ENCODE data around the gene DOCK3.
"Not testable (repeated sequence)": the region's sequence is repeated elsewhere in the genome, so short reads cannot be mapped to it uniquely, and the experiment has no call there.

Gene DOCK3

DNA sequence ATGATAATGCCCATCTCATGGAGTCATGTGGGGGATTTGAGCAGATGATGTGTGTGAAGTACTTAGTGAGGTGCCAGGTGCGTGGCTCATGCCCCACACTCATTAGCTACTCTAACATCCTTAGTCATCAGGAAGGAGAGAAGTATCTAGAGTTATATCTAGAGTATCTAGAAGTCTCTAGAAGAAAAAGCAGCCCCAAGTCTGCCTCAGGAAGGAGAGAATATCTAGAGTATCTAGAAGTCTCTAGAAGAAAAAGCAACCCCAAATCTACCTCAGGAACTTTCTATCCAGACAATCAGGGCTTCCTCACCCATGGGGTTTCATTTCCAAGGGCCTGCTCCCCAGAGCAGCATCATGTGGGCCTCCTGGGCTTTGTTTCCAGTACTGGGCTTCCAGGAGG is 24.7 kb upstream of the DOCK3 start:
- no peak for DNase-seq (ENCODE audit: low read depth)

DNA sequence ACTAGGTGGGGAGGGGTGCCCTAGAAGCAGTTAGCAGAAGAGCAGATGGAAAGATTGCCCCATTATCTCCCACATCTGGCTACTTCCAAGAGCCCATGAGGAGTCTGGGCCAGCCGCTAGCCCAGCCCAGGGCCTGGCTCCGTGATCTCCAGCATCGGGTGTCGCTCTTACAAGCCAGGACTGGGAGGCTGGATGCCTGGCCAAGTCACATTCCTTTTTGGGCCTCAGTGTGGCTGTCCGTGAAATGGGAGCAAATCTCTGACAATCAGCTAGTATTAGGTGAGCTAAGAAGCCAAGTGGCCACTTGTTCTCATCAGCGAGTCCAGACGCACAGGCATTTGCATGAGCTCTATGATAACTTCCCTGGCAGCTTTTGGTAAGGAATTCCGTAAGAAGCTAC is 23.3 kb upstream of the DOCK3 start:
- no peak for DNase-seq (ENCODE audit: low read depth)

- no peak for DNase-seq (ENCODE audit: low read depth)
Observed at GRCh38 chr3:50651920-50652529, 22.7 kb upstream of the DOCK3 start.

- peak; percentile 29 for DNase-seq (ENCODE audit: low read depth)
Observed at GRCh38 chr3:50652709-50653108, 22.0 kb upstream of the DOCK3 start.

GRCh38 chr3:50653937-50654595 is 20.7 kb upstream of the DOCK3 start:
- no peak for DNase-seq (ENCODE audit: low read depth)

GRCh38 chr3:50655009-50655830 is 19.5 kb upstream of the DOCK3 start:
- DNase-seq (ENCODE audit: low read depth), result no peak

DNA sequence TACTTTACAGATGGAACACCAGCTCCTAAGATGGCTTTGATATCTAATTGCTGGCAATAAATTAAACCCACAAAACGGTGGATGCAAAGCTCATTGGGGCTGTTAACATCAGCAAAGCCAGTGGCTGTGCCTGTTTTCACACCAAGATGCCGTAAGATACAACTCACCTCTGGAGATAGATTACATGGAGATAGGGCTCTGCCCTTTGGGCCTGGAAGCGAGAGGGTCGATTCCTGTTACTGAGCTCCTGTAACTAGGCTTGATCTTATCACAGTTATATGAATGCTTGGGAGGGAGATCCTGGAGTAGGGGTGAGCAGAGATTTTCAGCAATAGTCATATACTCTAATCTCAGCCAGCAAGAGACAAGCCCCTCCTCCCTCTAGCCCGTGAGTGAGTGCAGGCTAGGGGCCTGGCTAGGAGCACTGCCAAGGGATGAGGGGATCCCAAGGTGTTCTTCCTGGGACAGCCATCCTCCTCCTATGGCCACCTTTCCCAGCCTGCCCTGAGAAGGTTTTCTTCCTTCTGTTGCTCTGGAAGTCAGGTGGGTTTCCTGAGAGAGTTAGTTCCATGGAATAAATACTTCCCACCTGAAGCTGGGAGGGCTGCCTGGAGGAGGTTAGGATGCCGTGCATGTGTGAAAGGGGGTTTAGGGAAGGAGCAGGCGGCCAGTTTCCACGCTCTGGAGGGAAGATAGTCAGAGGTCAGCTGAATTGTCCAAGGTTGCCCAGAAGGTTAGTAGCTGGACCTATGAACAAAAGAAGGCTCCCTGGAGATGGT is 18.1 kb upstream of the DOCK3 start:
- DNase-seq (ENCODE audit: low read depth), result no peak

- DNase-seq (ENCODE audit: low read depth), result no peak
Observed at GRCh38 chr3:50657407-50657806, 17.3 kb upstream of the DOCK3 start.

DNA sequence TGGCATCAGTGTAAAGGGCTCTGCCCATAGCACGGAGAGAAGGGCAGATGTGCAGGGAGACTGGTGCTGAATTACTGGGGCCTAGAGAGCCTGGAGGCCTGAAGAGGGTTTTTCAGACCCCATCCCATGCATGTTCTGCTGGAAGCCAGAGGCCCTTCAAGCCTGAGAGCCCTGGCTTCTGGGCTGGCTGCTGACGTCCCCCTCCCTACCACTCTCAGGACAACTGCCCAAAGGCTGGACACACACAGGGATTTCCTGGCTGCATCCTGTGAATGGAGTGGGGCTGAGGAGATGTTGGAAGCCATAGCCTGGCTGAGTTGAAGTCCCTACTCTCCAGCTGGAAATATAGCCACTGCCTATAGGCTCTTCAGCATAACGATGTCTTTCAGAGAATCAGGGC is 16.9 kb upstream of the DOCK3 start:
- no peak for DNase-seq (ENCODE audit: low read depth)

GRCh38 chr3:50658416-50658815 is 16.3 kb upstream of the DOCK3 start:
- no peak for DNase-seq (ENCODE audit: low read depth)

DNA sequence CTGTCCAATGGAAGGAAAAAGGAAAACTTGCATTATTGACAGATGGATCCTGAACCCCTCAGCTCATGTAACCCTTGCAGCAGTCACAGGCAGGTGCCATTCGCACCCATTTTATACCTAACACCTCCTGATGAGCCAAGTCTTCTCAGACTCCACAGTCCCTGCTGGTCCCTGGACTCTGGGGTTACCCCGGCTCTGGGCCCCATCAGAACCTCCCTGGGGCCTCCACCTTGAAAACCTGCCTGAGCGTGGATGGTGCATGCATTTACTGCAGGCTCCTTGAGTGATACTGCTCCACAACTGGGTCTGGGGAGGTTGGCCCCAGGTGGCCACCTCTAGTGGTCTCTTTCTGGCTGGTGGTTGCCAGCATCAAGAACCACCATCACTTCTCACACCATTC is 15.9 kb upstream of the DOCK3 start:
- no peak for DNase-seq (ENCODE audit: low read depth)

DNA sequence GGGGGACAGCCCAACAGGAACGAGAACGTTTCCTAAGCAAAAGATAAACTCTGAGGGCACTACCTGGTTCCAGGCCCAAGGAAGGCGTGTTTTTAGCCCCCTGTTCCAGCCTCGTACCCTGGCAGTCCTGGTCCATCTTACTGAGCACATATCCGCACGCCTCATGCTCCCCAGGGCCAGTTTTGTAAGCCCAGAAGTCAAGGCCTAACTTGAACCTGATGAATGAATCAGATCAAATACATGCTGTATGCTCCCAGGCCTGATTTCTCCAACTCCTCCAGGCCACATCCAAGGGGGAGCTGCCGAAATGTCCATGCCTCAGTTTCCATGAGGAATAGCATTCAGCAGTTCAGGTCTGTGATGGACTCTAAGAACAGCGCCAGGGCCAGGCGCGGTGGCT is 14.3 kb upstream of the DOCK3 start:
- DNase-seq (ENCODE audit: low read depth), result no peak

GRCh38 chr3:50661321-50661837 is 13.3 kb upstream of the DOCK3 start:
- DNase-seq (ENCODE audit: low read depth), result no peak

GRCh38 chr3:50662408-50662807 is 12.3 kb upstream of the DOCK3 start:
- no peak for DNase-seq (ENCODE audit: low read depth)

DNA sequence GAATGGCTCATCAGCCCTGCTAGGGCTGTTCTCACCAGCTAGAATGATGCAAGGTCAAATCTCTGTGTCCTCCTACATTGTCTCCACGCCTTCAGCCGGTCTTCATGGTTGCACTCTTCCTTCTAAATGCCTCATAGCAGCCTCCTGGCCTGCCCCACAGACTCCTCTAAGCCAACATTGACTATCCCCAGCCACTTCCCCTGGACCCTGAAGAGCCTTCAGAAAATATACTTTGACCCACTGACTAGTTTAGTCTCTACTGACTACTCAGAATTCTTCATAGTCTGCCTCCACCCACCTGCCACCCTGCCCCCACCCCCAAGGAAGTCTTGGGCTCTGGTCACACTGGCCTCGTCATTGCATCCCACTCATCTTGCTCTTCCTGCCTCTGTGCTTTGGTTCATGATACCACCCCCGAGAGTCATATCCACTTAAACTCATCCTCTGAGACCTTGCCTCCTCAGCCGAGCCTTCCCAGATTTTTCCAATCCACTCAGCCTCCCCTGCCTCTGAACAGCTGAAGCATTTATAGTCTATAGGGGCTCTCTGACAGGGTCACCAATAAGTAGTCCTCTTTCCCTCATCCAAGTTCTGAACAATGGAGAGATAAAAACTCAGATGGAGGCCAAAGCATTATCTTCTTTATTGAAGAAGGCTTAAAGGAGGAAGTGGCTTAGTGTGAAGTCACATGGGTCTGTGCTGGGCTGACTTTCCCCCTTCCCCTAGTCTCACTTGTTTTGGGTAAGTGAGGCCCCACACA is 9.5 kb upstream of the DOCK3 start:
- DNase-seq (ENCODE audit: low read depth), result no peak

DNA sequence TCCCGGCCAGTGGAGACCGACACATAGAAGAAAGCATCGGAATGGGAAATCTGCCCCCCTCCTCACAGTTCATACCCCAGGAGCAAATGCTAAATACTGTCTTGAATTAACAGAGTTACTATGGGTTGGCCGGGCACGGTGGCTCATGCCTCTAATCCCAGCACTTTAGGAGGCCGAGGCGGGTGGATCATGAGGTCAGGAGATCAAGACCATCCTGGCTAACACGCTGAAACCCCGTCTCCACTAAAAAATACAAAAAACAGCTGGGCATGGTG is 8.9 kb upstream of the DOCK3 start:
- not testable (repeated sequence) for DNase-seq (ENCODE audit: low read depth)

DNA sequence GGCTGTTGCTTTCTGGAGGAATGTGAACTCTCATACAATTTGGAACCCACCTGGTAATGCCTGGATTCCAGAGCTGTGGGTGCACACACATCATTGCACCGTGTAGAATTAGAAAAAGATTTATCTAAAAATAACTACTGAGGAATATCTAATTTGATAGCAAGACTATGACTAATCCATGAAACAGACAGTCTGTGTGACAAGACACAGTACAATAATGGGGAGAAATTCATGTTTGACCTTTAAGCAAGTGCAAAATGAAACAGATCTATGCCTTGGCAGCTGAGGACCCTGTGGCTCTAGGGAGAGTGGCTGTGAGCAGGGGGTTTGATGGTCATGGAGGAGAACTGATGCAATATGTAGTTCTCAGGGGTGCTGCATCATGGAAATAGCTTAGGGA is 7.9 kb upstream of the DOCK3 start:
- DNase-seq (ENCODE audit: low read depth), result no peak

GRCh38 chr3:50671331-50671730 is 3.4 kb upstream of the DOCK3 start:
- DNase-seq (ENCODE audit: low read depth), result no peak

GRCh38 chr3:50672656-50673055 is 2.1 kb upstream of the DOCK3 start:
- DNase-seq (ENCODE audit: low read depth), result no peak

DNA sequence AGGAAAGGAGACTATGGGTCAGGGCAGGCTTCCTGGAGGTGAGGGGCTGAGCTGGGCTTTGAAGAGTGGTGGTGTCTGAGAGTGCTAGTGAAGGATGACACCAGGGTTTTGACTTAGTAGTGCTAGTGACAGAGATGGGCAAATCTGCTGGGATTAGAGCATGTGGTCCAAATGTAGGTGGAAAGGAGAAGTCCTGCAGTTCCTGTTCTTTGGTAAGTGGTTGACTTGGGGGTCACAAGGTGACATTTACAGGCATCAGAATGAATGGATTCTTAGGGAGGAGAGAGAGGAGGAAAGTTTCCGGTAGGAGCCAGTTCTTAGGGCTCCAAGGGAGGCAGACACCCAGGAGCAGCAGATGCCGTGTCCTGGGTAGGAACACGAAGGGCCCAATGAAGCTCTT is 796 bp upstream of the DOCK3 start:
- DNase-seq (ENCODE audit: low read depth), result no peak

DNA sequence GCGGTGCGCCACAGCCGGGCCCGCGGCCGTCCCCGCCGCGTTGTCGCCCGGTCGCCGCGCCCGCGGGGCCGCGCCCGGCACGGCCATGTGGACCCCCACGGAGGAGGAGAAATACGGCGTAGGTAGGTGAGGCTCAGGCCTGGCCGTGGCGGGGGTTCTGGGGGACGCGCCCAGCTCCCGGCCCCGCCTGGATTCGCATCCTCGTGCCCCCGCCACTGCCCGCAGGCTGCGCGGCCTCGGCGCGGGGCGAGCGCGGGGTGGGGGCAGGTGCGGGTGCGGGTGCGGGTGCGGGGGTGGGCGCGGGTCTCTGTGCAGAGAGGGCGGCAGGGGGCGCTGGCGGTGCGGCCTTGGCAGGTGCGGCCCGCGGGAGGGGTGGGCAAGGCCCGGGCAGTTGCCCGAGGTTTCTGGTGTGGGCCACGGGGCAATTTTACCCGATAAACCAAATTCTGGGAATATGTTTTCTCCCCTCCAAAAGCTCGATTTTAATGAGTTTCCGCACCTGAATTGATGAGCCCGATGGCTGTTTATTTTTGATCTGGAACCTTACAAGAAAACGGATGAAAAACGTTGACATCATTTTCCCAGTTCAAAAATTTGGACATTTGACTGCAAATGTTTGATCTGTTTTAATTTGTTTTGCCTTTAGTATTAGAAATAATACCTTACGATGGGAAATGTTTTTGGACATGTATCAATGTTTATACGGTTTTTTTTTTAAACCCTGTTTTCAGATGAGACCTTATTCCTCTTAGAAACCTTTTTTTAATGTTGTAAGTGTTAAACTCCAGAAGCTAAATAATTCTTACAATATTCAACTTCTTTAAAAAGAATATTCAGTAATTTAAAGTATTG is 678 bp downstream of the DOCK3 start:
- peak; percentile 27 for DNase-seq (ENCODE audit: low read depth)
